ENCODE results near the gene GANC.

GRCh38 chr15:42329161-42329560 lies 56.2 kb downstream of the GANC start:
- TF ChIP-seq CTCF (IDR thresholded peaks at IDR 0.05 in 8 of 11, conservative IDR thresholded peaks at IDR 0.05 in 3 of 11) = no peak
- no peak for TF ChIP-seq POLR2AphosphoS5 (IDR thresholded peaks at IDR 0.05)
